ENCODE measurements around the gene CCS. TPM values are rescaled to one million over a fixed set of nuclear protein-coding genes. Genes with fewer than 3 reads are reported as not detected.

CCS gene
- total and polyA plus RNA-seq, 2 experiments from 2014 or later = 41.5 to 97.8 TPM

GRCh38 chr11:66624450-66624849 lies 31.5 kb downstream of the CCS start:
- TF ChIP-seq EZH2 (IDR thresholded peaks at IDR 0.05; ENCODE audit: borderline replicate concordance) (no peak), EZH2phosphoT487 (IDR thresholded peaks at IDR 0.05; ENCODE audit: low read depth, severe bottlenecking, unreplicated experiment) (no peak), CTCF (IDR thresholded peaks at IDR 0.05; ENCODE audit: poor library complexity) (no peak)
- 97% methylated on average over 15 of the region's 16 CpGs for WGBS (ENCODE audit: low lambda C conversion rate, missing lambda C conversion rate)

GRCh38 chr11:66625041-66625751 lies 32.2 kb downstream of the CCS start:
- WGBS (ENCODE audit: low lambda C conversion rate, missing lambda C conversion rate) = 95% methylated on average over 16 of the region's 26 CpGs

More at GRCh38 chr11:66624450-66624849, 31.5 kb downstream of the CCS start:
- H3K4me1 ChIP-seq (ENCODE audit: insufficient read depth) = peaks cover 12% of the 10 kb centered on the region
- H3K4me2 ChIP-seq = no peak overlapping the region
- peaks cover 98% of the 10 kb centered on the region for H4K20me1 ChIP-seq (ENCODE audit: insufficient read depth, poor library complexity, severe bottlenecking)
- peaks cover 99% of the 10 kb centered on the region for H3K79me2 ChIP-seq
- no peak overlapping the region for H3K27ac ChIP-seq
- H3K27me3 ChIP-seq = no peaks in the 10 kb centered on the region
- H2AFZ ChIP-seq = no peak overlapping the region
- no peaks in the 10 kb centered on the region for H3K9me3 ChIP-seq (ENCODE audit: low read depth)
- no peaks in the 10 kb centered on the region for H3K9me2 ChIP-seq (replicated peaks; ENCODE audit: insufficient read depth)
- no peaks in the 10 kb centered on the region for H3K36me3 ChIP-seq (replicated peaks; ENCODE audit: insufficient read depth, low read depth)
- no peak overlapping the region for H3K4me3 ChIP-seq
- no peak for DNase-seq (ENCODE audit: low spot score)

GRCh38 chr11:66625752-66626149 lies 32.8 kb downstream of the CCS start:
- H3K4me3 ChIP-seq = no peak overlapping the region
- H3K4me1 ChIP-seq (ENCODE audit: insufficient read depth) = peaks cover 7% of the 10 kb centered on the region
- H3K27me3 ChIP-seq = no peaks in the 10 kb centered on the region
- H3K9me2 ChIP-seq (replicated peaks; ENCODE audit: insufficient read depth) = no peaks in the 10 kb centered on the region
- H4K20me1 ChIP-seq (ENCODE audit: insufficient read depth, poor library complexity, severe bottlenecking) = peaks cover 98% of the 10 kb centered on the region
- WGBS (ENCODE audit: low lambda C conversion rate, missing lambda C conversion rate) = 90% methylated on average over 9 of the region's 9 CpGs
- no peaks in the 10 kb centered on the region for H3K36me3 ChIP-seq (replicated peaks; ENCODE audit: insufficient read depth, low read depth)
- no peaks in the 10 kb centered on the region for H3K9me3 ChIP-seq (ENCODE audit: low read depth)
- TF ChIP-seq EZH2phosphoT487 (IDR thresholded peaks at IDR 0.05; ENCODE audit: low read depth, severe bottlenecking, unreplicated experiment) (no peak), CTCF (IDR thresholded peaks at IDR 0.05; ENCODE audit: poor library complexity) (no peak), EZH2 (IDR thresholded peaks at IDR 0.05; ENCODE audit: borderline replicate concordance) (no peak)
- DNase-seq (ENCODE audit: low spot score) = no peak
- H3K4me2 ChIP-seq = no peak overlapping the region
- H3K27ac ChIP-seq = no peak overlapping the region
- peaks cover 100% of the 10 kb centered on the region for H3K79me2 ChIP-seq
- no peak overlapping the region for H2AFZ ChIP-seq

More at GRCh38 chr11:66625041-66625751, 32.2 kb downstream of the CCS start:
- H3K4me3 ChIP-seq = no peak overlapping the region
- TF ChIP-seq EZH2 (IDR thresholded peaks at IDR 0.05; ENCODE audit: borderline replicate concordance) (no peak), EZH2phosphoT487 (IDR thresholded peaks at IDR 0.05; ENCODE audit: low read depth, severe bottlenecking, unreplicated experiment) (no peak), CTCF (IDR thresholded peaks at IDR 0.05; ENCODE audit: poor library complexity) (no peak)
- no peaks in the 10 kb centered on the region for H3K9me2 ChIP-seq (replicated peaks; ENCODE audit: insufficient read depth)
- H4K20me1 ChIP-seq (ENCODE audit: insufficient read depth, poor library complexity, severe bottlenecking) = peaks cover 99% of the 10 kb centered on the region
- H2AFZ ChIP-seq = no peak overlapping the region
- no peaks in the 10 kb centered on the region for H3K9me3 ChIP-seq (ENCODE audit: low read depth)
- no peaks in the 10 kb centered on the region for H3K27me3 ChIP-seq
- no peak overlapping the region for H3K27ac ChIP-seq
- H3K79me2 ChIP-seq = peaks cover 100% of the 10 kb centered on the region
- no peaks in the 10 kb centered on the region for H3K36me3 ChIP-seq (replicated peaks; ENCODE audit: insufficient read depth, low read depth)
- H3K4me2 ChIP-seq = no peak overlapping the region
- DNase-seq (ENCODE audit: low spot score) = no peak
- H3K4me1 ChIP-seq (ENCODE audit: insufficient read depth) = peaks cover 7% of the 10 kb centered on the region

Measured in hepatocyte (in vitro differentiated cells).